ENCODE results near the gene ECHDC1.

Gene ECHDC1

DNA sequence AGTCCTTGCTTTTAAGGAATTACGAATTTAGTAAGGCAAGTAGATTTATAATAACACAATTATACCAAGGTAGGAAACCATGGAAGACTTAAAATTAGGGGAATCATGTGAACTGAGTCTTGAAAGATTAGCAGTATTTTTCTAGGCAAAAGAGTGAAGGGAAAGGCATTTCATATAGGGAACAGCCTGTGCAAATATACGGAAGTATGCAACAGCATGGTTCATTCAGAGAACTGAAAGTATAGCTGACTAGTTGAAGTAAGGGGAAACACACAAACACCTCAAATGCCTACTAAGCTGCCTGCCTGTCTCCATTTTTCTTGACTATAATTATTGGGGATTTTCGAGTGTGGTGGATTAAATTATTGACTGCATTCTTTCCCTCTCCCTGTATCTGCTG, 39.0 kb upstream of the ECHDC1 start:
- Histone ChIP-seq H3K4me3 (ENCODE audit: low read length, poor library complexity, severe bottlenecking) (no peak overlapping the region), H3K27me3 (ENCODE audit: insufficient read depth, low read length, poor library complexity, severe bottlenecking) (no peaks in the 10 kb centered on the region), H3K4me2 (ENCODE audit: low read depth, low read length, poor library complexity, severe bottlenecking) (no peak overlapping the region), H3K4me1 (ENCODE audit: insufficient read depth, low read length, poor library complexity, severe bottlenecking) (no peaks in the 10 kb centered on the region), H3K36me3 (ENCODE audit: insufficient read depth, low read length) (no peaks in the 10 kb centered on the region), H4K20me1 (ENCODE audit: insufficient read depth, low read length, poor library complexity, severe bottlenecking) (no peaks in the 10 kb centered on the region), H3K9me3 (ENCODE audit: insufficient read depth, low read depth, low read length) (no peaks in the 10 kb centered on the region), H3K9me2 (replicated peaks; ENCODE audit: low read depth, low read length) (no peaks in the 10 kb centered on the region), H2AFZ (ENCODE audit: low read length) (no peak overlapping the region), H3K9ac (ENCODE audit: low read depth, low read length, poor library complexity, severe bottlenecking) (no peak overlapping the region), H3F3A (ENCODE audit: low read depth) (no peaks in the 10 kb centered on the region), H3K79me2 (ENCODE audit: insufficient read depth, low read length) (no peaks in the 10 kb centered on the region)
- no peak for TF ChIP-seq EZH2phosphoT487 (IDR thresholded peaks at IDR 0.05; ENCODE audit: borderline replicate concordance)
- TF ChIP-seq, protein P1, sequence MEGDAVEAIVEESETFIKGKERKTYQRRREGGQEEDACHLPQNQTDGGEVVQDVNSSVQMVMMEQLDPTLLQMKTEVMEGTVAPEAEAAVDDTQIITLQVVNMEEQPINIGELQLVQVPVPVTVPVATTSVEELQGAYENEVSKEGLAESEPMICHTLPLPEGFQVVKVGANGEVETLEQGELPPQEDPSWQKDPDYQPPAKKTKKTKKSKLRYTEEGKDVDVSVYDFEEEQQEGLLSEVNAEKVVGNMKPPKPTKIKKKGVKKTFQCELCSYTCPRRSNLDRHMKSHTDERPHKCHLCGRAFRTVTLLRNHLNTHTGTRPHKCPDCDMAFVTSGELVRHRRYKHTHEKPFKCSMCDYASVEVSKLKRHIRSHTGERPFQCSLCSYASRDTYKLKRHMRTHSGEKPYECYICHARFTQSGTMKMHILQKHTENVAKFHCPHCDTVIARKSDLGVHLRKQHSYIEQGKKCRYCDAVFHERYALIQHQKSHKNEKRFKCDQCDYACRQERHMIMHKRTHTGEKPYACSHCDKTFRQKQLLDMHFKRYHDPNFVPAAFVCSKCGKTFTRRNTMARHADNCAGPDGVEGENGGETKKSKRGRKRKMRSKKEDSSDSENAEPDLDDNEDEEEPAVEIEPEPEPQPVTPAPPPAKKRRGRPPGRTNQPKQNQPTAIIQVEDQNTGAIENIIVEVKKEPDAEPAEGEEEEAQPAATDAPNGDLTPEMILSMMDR (conservative IDR thresholded peaks at IDR 0.05; ENCODE audit: low read length): no peak

DNA sequence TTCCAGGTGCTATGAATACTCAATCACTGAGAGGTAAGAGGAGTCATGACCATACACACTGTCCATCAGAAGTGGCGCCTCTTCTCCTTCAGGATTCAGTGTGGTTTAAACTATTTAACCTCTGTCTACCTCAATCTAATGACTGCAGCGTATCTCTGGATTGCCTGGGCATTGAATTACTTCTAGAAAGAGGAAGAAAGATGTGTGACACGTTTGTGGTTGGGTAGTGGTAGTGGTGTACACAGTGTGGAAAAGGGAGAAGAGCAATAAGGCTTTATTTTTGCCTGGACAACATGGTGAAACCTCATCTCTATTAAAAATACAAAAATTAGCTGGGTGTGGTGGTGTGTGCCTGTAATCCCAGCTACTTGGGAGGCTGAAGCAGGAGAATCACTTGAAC, 38.0 kb upstream of the ECHDC1 start:
- Histone ChIP-seq H2AFZ (ENCODE audit: low read length) (no peak overlapping the region), H3K4me2 (ENCODE audit: low read depth, low read length, poor library complexity, severe bottlenecking) (no peak overlapping the region), H3K4me1 (ENCODE audit: insufficient read depth, low read length, poor library complexity, severe bottlenecking) (no peaks in the 10 kb centered on the region), H3K27me3 (ENCODE audit: insufficient read depth, low read length, poor library complexity, severe bottlenecking) (no peaks in the 10 kb centered on the region), H3K9me3 (ENCODE audit: insufficient read depth, low read depth, low read length) (no peaks in the 10 kb centered on the region), H4K20me1 (ENCODE audit: insufficient read depth, low read length, poor library complexity, severe bottlenecking) (no peaks in the 10 kb centered on the region), H3K79me2 (ENCODE audit: insufficient read depth, low read length) (no peaks in the 10 kb centered on the region), H3K36me3 (ENCODE audit: insufficient read depth, low read length) (no peaks in the 10 kb centered on the region), H3F3A (ENCODE audit: low read depth) (no peaks in the 10 kb centered on the region), H3K9me2 (replicated peaks; ENCODE audit: low read depth, low read length) (no peaks in the 10 kb centered on the region), H3K9ac (ENCODE audit: low read depth, low read length, poor library complexity, severe bottlenecking) (no peak overlapping the region), H3K4me3 (ENCODE audit: low read length, poor library complexity, severe bottlenecking) (no peak overlapping the region)
- TF ChIP-seq EZH2phosphoT487 (IDR thresholded peaks at IDR 0.05; ENCODE audit: borderline replicate concordance): no peak

DNA sequence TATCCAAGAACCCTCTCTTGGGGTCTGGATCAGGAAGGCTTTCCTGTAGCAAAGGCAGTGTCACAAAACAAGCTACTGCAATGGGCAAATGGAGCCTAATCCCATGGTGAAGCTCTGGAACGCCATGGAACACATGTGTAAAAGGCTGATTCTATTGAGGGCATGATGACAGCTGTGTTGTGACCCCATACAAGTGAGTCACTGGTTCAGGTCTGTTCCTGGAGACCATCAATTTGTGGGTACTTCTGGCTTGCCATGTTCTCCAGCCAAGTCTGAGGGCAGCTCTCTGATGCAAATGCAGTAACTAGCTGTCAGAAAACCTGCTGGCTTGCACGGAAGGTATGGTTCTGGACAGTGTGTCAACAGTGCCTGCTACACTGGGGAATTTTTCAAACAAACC, 33.3 kb upstream of the ECHDC1 start:
- H4K20me1 ChIP-seq (ENCODE audit: insufficient read depth, low read length, poor library complexity, severe bottlenecking): no peaks in the 10 kb centered on the region
- no peaks in the 10 kb centered on the region for H3K9me3 ChIP-seq (ENCODE audit: insufficient read depth, low read depth, low read length)
- TF ChIP-seq EZH2phosphoT487 (IDR thresholded peaks at IDR 0.05; ENCODE audit: borderline replicate concordance): no peak
- TF ChIP-seq, protein P1 (conservative IDR thresholded peaks at IDR 0.05; ENCODE audit: low read length): no peak
- no peaks in the 10 kb centered on the region for H3K79me2 ChIP-seq (ENCODE audit: insufficient read depth, low read length)
- no peak overlapping the region for H3K4me3 ChIP-seq (ENCODE audit: low read length, poor library complexity, severe bottlenecking)
- H2AFZ ChIP-seq (ENCODE audit: low read length): no peak overlapping the region
- H3K27me3 ChIP-seq (ENCODE audit: insufficient read depth, low read length, poor library complexity, severe bottlenecking): no peaks in the 10 kb centered on the region
- H3K9ac ChIP-seq (ENCODE audit: low read depth, low read length, poor library complexity, severe bottlenecking): no peak overlapping the region
- no peaks in the 10 kb centered on the region for H3F3A ChIP-seq (ENCODE audit: low read depth)
- no peaks in the 10 kb centered on the region for H3K4me1 ChIP-seq (ENCODE audit: insufficient read depth, low read length, poor library complexity, severe bottlenecking)
- H3K9me2 ChIP-seq (replicated peaks; ENCODE audit: low read depth, low read length): no peaks in the 10 kb centered on the region
- H3K4me2 ChIP-seq (ENCODE audit: low read depth, low read length, poor library complexity, severe bottlenecking): no peak overlapping the region
- no peaks in the 10 kb centered on the region for H3K36me3 ChIP-seq (ENCODE audit: insufficient read depth, low read length)

DNA sequence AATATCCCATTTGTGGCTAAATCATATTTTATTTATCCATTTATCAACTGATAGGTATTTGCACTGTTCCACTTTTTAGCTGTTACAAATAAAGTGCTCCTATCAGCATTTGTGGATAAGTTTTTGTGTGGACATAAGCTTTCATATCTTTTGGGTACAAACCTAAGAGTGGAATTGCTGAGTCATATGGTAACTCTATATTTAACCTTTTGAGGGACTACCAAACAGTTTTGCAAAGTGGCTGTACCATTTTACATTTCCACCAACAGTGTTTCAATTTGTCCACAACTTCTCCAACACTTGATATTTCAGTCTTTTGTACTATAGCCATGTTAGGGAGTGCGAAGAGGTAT, 23.6 kb upstream of the ECHDC1 start:
- Histone ChIP-seq H3K79me2 (ENCODE audit: insufficient read depth, low read length) (no peaks in the 10 kb centered on the region), H3K27me3 (ENCODE audit: insufficient read depth, low read length, poor library complexity, severe bottlenecking) (no peaks in the 10 kb centered on the region), H4K20me1 (ENCODE audit: insufficient read depth, low read length, poor library complexity, severe bottlenecking) (no peaks in the 10 kb centered on the region), H3K4me1 (ENCODE audit: insufficient read depth, low read length, poor library complexity, severe bottlenecking) (no peaks in the 10 kb centered on the region), H3K9me3 (ENCODE audit: insufficient read depth, low read depth, low read length) (no peaks in the 10 kb centered on the region), H3K9me2 (replicated peaks; ENCODE audit: low read depth, low read length) (no peaks in the 10 kb centered on the region), H2AFZ (ENCODE audit: low read length) (no peak overlapping the region), H3K4me2 (ENCODE audit: low read depth, low read length, poor library complexity, severe bottlenecking) (no peak overlapping the region), H3K36me3 (ENCODE audit: insufficient read depth, low read length) (no peaks in the 10 kb centered on the region), H3F3A (ENCODE audit: low read depth) (no peaks in the 10 kb centered on the region), H3K9ac (ENCODE audit: low read depth, low read length, poor library complexity, severe bottlenecking) (no peak overlapping the region), H3K4me3 (ENCODE audit: low read length, poor library complexity, severe bottlenecking) (no peak overlapping the region)
- TF ChIP-seq, protein P1 (conservative IDR thresholded peaks at IDR 0.05; ENCODE audit: low read length): no peak
- TF ChIP-seq EZH2phosphoT487 (IDR thresholded peaks at IDR 0.05; ENCODE audit: borderline replicate concordance): no peak
